B cell (primary cell): ENCODE results near the gene SNTB2. TPM values are rescaled to one million over a fixed set of nuclear protein-coding genes. Genes with fewer than 3 reads are reported as not detected.

ENCODE experiments used
- ATAC-seq: fragments of 200-7000 bp; cut with Tn5 transposase; one replicate; pipeline ENCODE4 v1.10.0; 2021; ENCODE audit warnings: low read depth, mild to moderate bottlenecking, moderate number of reproducible peaks, moderate library complexity
- CTCF ChIA-PET: fragments of 350-600 bp; sonication (Branson Sonifier 250); formaldehyde crosslinking; loops from one replicate; lab custom pipeline; 2021; ENCODE audit warnings: antibody characterized with exemption, inconsistent platforms; lab: Charles Lee
- POLR2A ChIA-PET: fragments of 350-600 bp; sonication (Branson Sonifier 250); formaldehyde crosslinking; loops from one replicate; lab custom pipeline; 2021; ENCODE audit warnings: antibody characterized with exemption; lab: Charles Lee
- DNase-seq: peaks from one replicate; pipeline ENCODE4 v3.0.0; 2013
- H2AFZ ChIP-seq: 2 replicates; pipeline ENCODE4 v1.6.1; 2012; ENCODE audit warnings: mild to moderate bottlenecking, low read depth, low read length; ENCODE audit not compliant: insufficient read depth, poor library complexity, severe bottlenecking
- H3K27ac ChIP-seq, 2 donors: 1 replicate in 1 of 2; 2 replicates in 1 of 2; pipeline ENCODE4 v1.5.1; 2012 to 2013; ENCODE audit warnings: low read length in 2 of 2, mild to moderate bottlenecking in 2 of 2, moderate library complexity in 1 of 2
- H3K27me3 ChIP-seq, 4 experiments: fragments of 200-600 bp in 1 of 4; sonication (generic) in 1 of 4; replicated peaks in 1 of 4; 1 replicate in 2 of 4; 2 replicates in 2 of 4; pipeline versions ENCODE4 v1.6.1 to v1.7.0; 2013 to 2016; ENCODE audit warnings: low read length in 3 of 4, mild to moderate bottlenecking in 2 of 4, mixed read lengths in 1 of 4, moderate library complexity in 1 of 4; ENCODE audit not compliant: insufficient read depth in 4 of 4, control insufficient read depth in 3 of 4; ENCODE audit errors: control extremely low read depth in 1 of 4
- H3K36me3 ChIP-seq, 2 experiments: replicated peaks in 1 of 2; 1 replicate in 1 of 2; 2 replicates in 1 of 2; pipeline versions ENCODE4 v1.6.1 to v1.7.1; 2013; ENCODE audit warnings: low read length in 1 of 2; ENCODE audit not compliant: insufficient read depth in 2 of 2, control insufficient read depth in 1 of 2; ENCODE audit errors: control extremely low read depth in 1 of 2, extremely low read depth in 1 of 2
- H3K4me1 ChIP-seq, 2 donors: fragments of 200-600 bp in 1 of 2; sonication (generic) in 1 of 2; 1 replicate in 1 of 2; 2 replicates in 1 of 2; pipeline versions ENCODE4 v1.5.1 to v1.6.1; 2013 to 2017; ENCODE audit warnings: low read length in 2 of 2; ENCODE audit not compliant: control insufficient read depth in 2 of 2, insufficient read depth in 2 of 2
- H3K4me2 ChIP-seq: replicated peaks from 2 replicates; pipeline ENCODE3; 2012; ENCODE audit warnings: mild to moderate bottlenecking, low read depth, low read length; ENCODE audit not compliant: poor library complexity, severe bottlenecking
- H3K4me3 ChIP-seq, 5 experiments: fragments of 200-600 bp in 1 of 5; sonication (generic) in 1 of 5; 1 replicate in 3 of 5; 2 replicates in 2 of 5; pipeline versions ENCODE4 v1.5.1 to v1.7.0; 2011 to 2016; ENCODE audit warnings: low read length in 4 of 5, mild to moderate bottlenecking in 4 of 5, low read depth in 2 of 5, control low read depth in 1 of 5, moderate library complexity in 1 of 5; ENCODE audit not compliant: insufficient read depth in 1 of 5; ENCODE audit errors: control extremely low read depth in 1 of 5, extremely low read depth in 1 of 5
- H3K79me2 ChIP-seq: fragments of 200-600 bp; sonication (generic); one replicate; pipeline ENCODE4 v1.6.0; 2016; ENCODE audit warnings: low read length; ENCODE audit not compliant: control insufficient read depth, insufficient read depth
- H3K9ac ChIP-seq: fragments of 200-600 bp; sonication (generic); 2 replicates; pipeline ENCODE4 v1.6.1; 2017; ENCODE audit warnings: mild to moderate bottlenecking, low read length, moderate library complexity
- H3K9me3 ChIP-seq, 3 donors: one replicate each; pipeline versions ENCODE4 v1.6.1 to v1.7.1; 2013; ENCODE audit warnings: low read length in 2 of 3; ENCODE audit not compliant: control insufficient read depth in 2 of 3, insufficient read depth in 1 of 3; ENCODE audit errors: control extremely low read depth in 1 of 3
- H4K20me1 ChIP-seq: 2 replicates; pipeline ENCODE4 v1.6.0; 2012; ENCODE audit warnings: mild to moderate bottlenecking, low read length; ENCODE audit not compliant: insufficient read depth, control insufficient read depth, poor library complexity, severe bottlenecking
- H3K27ac Mint-ChIP-seq: one replicate; pipeline ENCODE4 v1.8.0; 2021; ENCODE audit warnings: mixed read lengths
- H3K27me3 Mint-ChIP-seq: one replicate; pipeline ENCODE4 v1.8.0; 2021; ENCODE audit warnings: mixed read lengths
- H3K4me1 Mint-ChIP-seq: one replicate; pipeline ENCODE4 v1.8.0; 2021; ENCODE audit warnings: mixed read lengths
- H3K4me3 Mint-ChIP-seq: one replicate; pipeline ENCODE4 v1.8.0; 2021; ENCODE audit warnings: mixed read lengths
- H3K9me3 Mint-ChIP-seq: one replicate; pipeline ENCODE4 v1.8.0; 2022; ENCODE audit warnings: mixed read lengths; ENCODE audit not compliant: insufficient read depth
- EZH2 ChIP-seq: IDR thresholded peaks from 2 replicates; pipeline ENCODE4 v1.6.1; 2012; ENCODE audit warnings: borderline replicate concordance, low read depth, mild to moderate bottlenecking, moderate library complexity, low read length; ENCODE audit not compliant: insufficient read depth, poor library complexity, severe bottlenecking
- WGBS: methylation state at CpG from one replicate; pipeline ENCODE4 v1.1.5; 2013; ENCODE audit warnings: missing lambda C conversion rate; ENCODE audit not compliant: insufficient coverage; 5-methylcytosine and 5-hydroxymethylcytosine counted together
- intact Hi-C: fragments of 100-400 bp; cut with micrococcal nuclease; formaldehyde crosslinking; loops from one replicate; pipeline ENCODE4 v1.10.0; 2022
- polyA plus RNA-seq: library from polyadenylated mRNA; depleted of rRNA; stranded (reverse); fragments of >200 nt; gene quantifications from 2 replicates; pipeline ENCODE4 v1.2.3, GENCODE V29; 2012
- total RNA-seq, 2 donors: library from RNA; stranded (reverse); fragments of 120-200 nt in 1 of 2; gene quantifications; 1 replicate in 1 of 2; 2 replicates in 1 of 2; pipeline versions ENCODE4 v1.2.3 to v1.2.4, GENCODE V29; 2013 to 2022
- TF ChIP-seq, protein P1 (sequence below): fragments of 200-600 bp; IDR thresholded peaks from one replicate; pipeline ENCODE4 v1.8.0; 2022; ENCODE audit warnings: antibody characterized with exemption, mild to moderate bottlenecking

Gene SNTB2
- total and polyA plus RNA-seq, 2 donors (not counting 1 experiment from before 2014, with no cell fraction given), result 3.8 to 16.2 TPM

DNA sequence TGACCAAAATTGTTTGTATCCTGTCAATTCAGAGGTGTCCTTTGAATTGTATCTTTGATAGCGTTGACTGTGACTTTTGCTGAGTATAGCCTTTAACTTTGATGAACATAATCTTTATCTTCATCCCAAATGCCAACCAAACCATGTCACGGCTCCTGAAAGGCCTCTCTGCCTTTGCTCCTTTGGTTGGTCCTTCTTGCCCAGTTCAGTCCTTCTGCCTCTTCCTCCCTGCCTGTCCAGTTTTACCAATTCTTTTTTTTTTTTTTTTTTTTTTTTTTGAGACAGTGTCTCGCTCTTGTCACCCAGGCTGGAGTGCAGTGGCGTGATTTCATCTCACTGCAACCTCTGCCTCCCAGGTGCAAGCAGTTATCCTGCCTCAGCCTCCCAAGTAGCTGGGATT lies 111.3 kb downstream of the SNTB2 start:
- ChIA-PET POLR2A (no interaction called here), CTCF (no interaction called here)
- no peak for DNase-seq

DNA sequence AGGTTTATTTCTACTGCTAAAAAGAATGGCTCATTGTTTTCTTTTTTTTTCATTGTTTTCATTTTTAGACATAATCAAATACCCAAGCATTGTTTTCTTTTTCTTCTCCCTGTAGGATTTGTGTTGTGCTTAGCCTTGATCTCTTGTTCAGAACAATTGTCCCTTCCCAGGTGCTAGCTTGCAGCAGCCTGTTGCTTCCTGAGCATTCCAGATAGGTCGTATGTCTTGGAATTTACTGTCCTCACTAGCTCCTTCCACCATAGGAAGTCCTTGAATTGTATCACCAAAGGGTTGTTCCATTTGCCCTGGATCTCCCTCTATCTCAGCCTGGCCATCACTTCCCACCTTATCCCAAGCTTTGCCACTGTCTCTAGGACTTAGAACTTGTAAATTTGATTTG lies 114.2 kb downstream of the SNTB2 start:
- Mint-ChIP-seq H3K4me1 (no peaks in the 10 kb centered on the region), H3K4me3 (no peak overlapping the region), H3K27me3 (no peaks in the 10 kb centered on the region), H3K9me3 (no peaks in the 10 kb centered on the region), H3K27ac (peak overlapping the region; percentile 17)
- no peaks in the 10 kb centered on the region for H3K9me3 ChIP-seq
- WGBS, result 89% methylated on average over 1 of the region's 1 CpG
- no peak for TF ChIP-seq EZH2
- TF ChIP-seq, protein P1, sequence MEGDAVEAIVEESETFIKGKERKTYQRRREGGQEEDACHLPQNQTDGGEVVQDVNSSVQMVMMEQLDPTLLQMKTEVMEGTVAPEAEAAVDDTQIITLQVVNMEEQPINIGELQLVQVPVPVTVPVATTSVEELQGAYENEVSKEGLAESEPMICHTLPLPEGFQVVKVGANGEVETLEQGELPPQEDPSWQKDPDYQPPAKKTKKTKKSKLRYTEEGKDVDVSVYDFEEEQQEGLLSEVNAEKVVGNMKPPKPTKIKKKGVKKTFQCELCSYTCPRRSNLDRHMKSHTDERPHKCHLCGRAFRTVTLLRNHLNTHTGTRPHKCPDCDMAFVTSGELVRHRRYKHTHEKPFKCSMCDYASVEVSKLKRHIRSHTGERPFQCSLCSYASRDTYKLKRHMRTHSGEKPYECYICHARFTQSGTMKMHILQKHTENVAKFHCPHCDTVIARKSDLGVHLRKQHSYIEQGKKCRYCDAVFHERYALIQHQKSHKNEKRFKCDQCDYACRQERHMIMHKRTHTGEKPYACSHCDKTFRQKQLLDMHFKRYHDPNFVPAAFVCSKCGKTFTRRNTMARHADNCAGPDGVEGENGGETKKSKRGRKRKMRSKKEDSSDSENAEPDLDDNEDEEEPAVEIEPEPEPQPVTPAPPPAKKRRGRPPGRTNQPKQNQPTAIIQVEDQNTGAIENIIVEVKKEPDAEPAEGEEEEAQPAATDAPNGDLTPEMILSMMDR, result no peak
- no peak overlapping the region for H2AFZ ChIP-seq
- intact Hi-C loops, result no loop called here
- no peak for DNase-seq
- no peak for ATAC-seq
- H3K9ac ChIP-seq, result no peak overlapping the region
- CTCF ChIA-PET, result no interaction called here
- no peaks in the 10 kb centered on the region for H3K79me2 ChIP-seq
- no peaks in the 10 kb centered on the region for H3K4me1 ChIP-seq
- H3K4me3 ChIP-seq, result no peak overlapping the region
- no peaks in the 10 kb centered on the region for H4K20me1 ChIP-seq
- H3K4me2 ChIP-seq, result no peak overlapping the region
- POLR2A ChIA-PET, result no interaction called here
- H3K36me3 ChIP-seq, result peaks cover 0 to 3% of the 10 kb centered on the region in 2 experiments
- no peaks in the 10 kb centered on the region for H3K27me3 ChIP-seq
- H3K27ac ChIP-seq, result no peak overlapping the region

More for the DNA sequence above, 111.3 kb downstream of the SNTB2 start:
- Histone ChIP-seq H3K4me3 (no peak overlapping the region), H2AFZ (no peak overlapping the region), H4K20me1 (no peaks in the 10 kb centered on the region), H3K79me2 (no peaks in the 10 kb centered on the region), H3K9ac (no peak overlapping the region), H3K27ac (no peak overlapping the region), H3K4me1 (no peaks in the 10 kb centered on the region), H3K27me3 (no peaks in the 10 kb centered on the region), H3K36me3 (peaks cover 0 to 3% of the 10 kb centered on the region in 2 experiments), H3K4me2 (no peak overlapping the region), H3K9me3 (no peaks in the 10 kb centered on the region)
- no peaks in the 10 kb centered on the region for H3K27me3 Mint-ChIP-seq
- no peaks in the 10 kb centered on the region for H3K9me3 Mint-ChIP-seq
- no peak overlapping the region for H3K27ac Mint-ChIP-seq
- ATAC-seq, result no peak
- H3K4me1 Mint-ChIP-seq, result no peaks in the 10 kb centered on the region
- H3K4me3 Mint-ChIP-seq, result no peak overlapping the region
- TF ChIP-seq, protein P1, result no peak
- no peak for TF ChIP-seq EZH2
- intact Hi-C loops, result no loop called here
- 100% methylated on average over 2 of the region's 4 CpGs for WGBS
